H9 (cell line): ENCODE measurements around the gene DDX46. TPM values are rescaled to one million over a fixed set of nuclear protein-coding genes. Genes with fewer than 3 reads are reported as not detected.
A peak's percentile ranks its signal among the peaks of the same experiment; 100 is the strongest.

Source experiments
- DNase-seq: peaks from one replicate; pipeline ENCODE4 v3.0.0-alpha.2; 2017
- H2AFZ ChIP-seq: one replicate; pipeline ENCODE4 v1.6.1; 2013; ENCODE audit warnings: mild to moderate bottlenecking, low read length, control low read depth, moderate library complexity
- H2AK5ac ChIP-seq: 2 replicates; pipeline ENCODE4 v1.6.1; 2013; ENCODE audit warnings: low read length, control low read depth, mixed read lengths; ENCODE audit not compliant: insufficient read length
- H2BK120ac ChIP-seq: one replicate; pipeline ENCODE4 v1.6.1; 2013; ENCODE audit warnings: low read depth, mild to moderate bottlenecking, low read length, control low read depth, inconsistent platforms; ENCODE audit not compliant: poor library complexity, severe bottlenecking
- H2BK12ac ChIP-seq: 2 replicates; pipeline ENCODE4 v1.6.1; 2013; ENCODE audit warnings: low read length, control low read depth, mixed read lengths, low read depth; ENCODE audit not compliant: insufficient read length
- H2BK15ac ChIP-seq: 2 replicates; pipeline ENCODE4 v1.6.1; 2013; ENCODE audit warnings: low read depth, low read length, control low read depth
- H2BK20ac ChIP-seq: one replicate; pipeline ENCODE4 v1.6.1; 2013; ENCODE audit warnings: low read depth, mild to moderate bottlenecking, low read length, control low read depth, inconsistent platforms; ENCODE audit not compliant: poor library complexity, severe bottlenecking
- H2BK5ac ChIP-seq: 2 replicates; pipeline ENCODE4 v1.6.1; 2013; ENCODE audit warnings: low read length, control low read depth, mixed read lengths; ENCODE audit not compliant: insufficient read length
- H3K14ac ChIP-seq: 2 replicates; pipeline ENCODE4 v1.6.1; 2013; ENCODE audit warnings: low read length, control low read depth; ENCODE audit not compliant: insufficient read depth
- H3K18ac ChIP-seq: 2 replicates; pipeline ENCODE4 v1.6.1; 2013; ENCODE audit warnings: low read depth, mild to moderate bottlenecking, mixed read lengths, low read length, control low read depth; ENCODE audit not compliant: insufficient read length
- H3K23ac ChIP-seq: 2 replicates; pipeline ENCODE4 v1.6.1; 2013; ENCODE audit warnings: low read length, control low read depth, mixed read lengths, low read depth; ENCODE audit not compliant: insufficient read length
- H3K23me2 ChIP-seq: 2 replicates; pipeline ENCODE4 v1.6.1; 2013; ENCODE audit warnings: low read depth, mild to moderate bottlenecking, mixed read lengths, low read length, control low read depth; ENCODE audit not compliant: insufficient read length, poor library complexity, severe bottlenecking
- H3K27ac ChIP-seq: 2 replicates; pipeline ENCODE4 v1.5.1; 2013; ENCODE audit warnings: low read length, control low read depth, mixed read lengths, low read depth; ENCODE audit not compliant: insufficient read length
- H3K27me3 ChIP-seq: 2 replicates; pipeline ENCODE4 v1.6.1; 2013; ENCODE audit warnings: low read length, control low read depth, inconsistent platforms; ENCODE audit not compliant: insufficient read depth
- H3K4ac ChIP-seq: 2 replicates; pipeline ENCODE4 v1.6.1; 2013; ENCODE audit warnings: low read depth, mild to moderate bottlenecking, control low read depth, inconsistent platforms, low read length, moderate library complexity
- H3K4me1 ChIP-seq: 2 replicates; pipeline ENCODE4 v1.6.1; 2013; ENCODE audit warnings: low read length, control low read depth, inconsistent platforms; ENCODE audit not compliant: insufficient read depth
- H3K4me2 ChIP-seq: 2 replicates; pipeline ENCODE4 v1.6.1; 2013; ENCODE audit warnings: low read length, control low read depth, mixed read lengths; ENCODE audit not compliant: insufficient read length, insufficient read depth
- H3K56ac ChIP-seq: 2 replicates; pipeline ENCODE4 v1.6.1; 2013; ENCODE audit warnings: low read depth, mild to moderate bottlenecking, mixed read lengths, low read length, control low read depth; ENCODE audit not compliant: insufficient read length
- H3K79me1 ChIP-seq: 2 replicates; pipeline ENCODE4 v1.6.1; 2013; ENCODE audit warnings: low read depth, mild to moderate bottlenecking, moderate library complexity, low read length, control low read depth, inconsistent platforms; ENCODE audit not compliant: insufficient read depth, poor library complexity, severe bottlenecking
- H3K79me2 ChIP-seq: 2 replicates; pipeline ENCODE4 v1.6.1; 2013; ENCODE audit warnings: low read length, control low read depth, inconsistent platforms; ENCODE audit not compliant: insufficient read depth
- H3K9ac ChIP-seq: 2 replicates; pipeline ENCODE4 v1.6.1; 2013; ENCODE audit warnings: low read length, control low read depth, mixed read lengths; ENCODE audit not compliant: insufficient read length; ENCODE audit errors: extremely low read depth
- H3K9me3 ChIP-seq: one replicate; pipeline ENCODE4 v1.6.1; 2013; ENCODE audit warnings: low read depth, low read length, inconsistent platforms; ENCODE audit not compliant: control insufficient read depth
- H3T11ph ChIP-seq: one replicate; pipeline ENCODE4 v1.6.1; 2013; ENCODE audit warnings: mild to moderate bottlenecking, low read length, control low read depth, inconsistent platforms
- H4K20me1 ChIP-seq: one replicate; pipeline ENCODE4 v1.6.1; 2013; ENCODE audit not compliant: control insufficient read depth, insufficient read length, insufficient read depth
- H4K5ac ChIP-seq: 2 replicates; pipeline ENCODE4 v1.6.1; 2013; ENCODE audit warnings: low read depth, mild to moderate bottlenecking, mixed read lengths, low read length, control low read depth; ENCODE audit not compliant: insufficient read length
- H4K8ac ChIP-seq: replicated peaks from 2 replicates; pipeline ENCODE4 v1.6.1; 2013; ENCODE audit warnings: low read length, control low read depth, mixed read lengths, low read depth; ENCODE audit not compliant: insufficient read length
- H4K91ac ChIP-seq: 2 replicates; pipeline ENCODE4 v1.6.1; 2013; ENCODE audit warnings: low read depth, mild to moderate bottlenecking, moderate library complexity, mixed read lengths, low read length, control low read depth; ENCODE audit not compliant: insufficient read length
- H3K27ac Mint-ChIP-seq, 3 experiments: 2 replicates in 2 of 3; 3 replicates in 1 of 3; pipeline ENCODE4 v1.8.0; 2020 to 2021; ENCODE audit warnings: mixed read lengths in 3 of 3, mild to moderate bottlenecking in 1 of 3, moderate library complexity in 1 of 3
- H3K27me3 Mint-ChIP-seq: 2 replicates; pipeline ENCODE4 v1.8.0; 2021; ENCODE audit warnings: low read depth, mild to moderate bottlenecking, moderate library complexity, mixed read lengths
- H3K36me3 Mint-ChIP-seq, 3 experiments: 2 replicates in 2 of 3; 3 replicates in 1 of 3; pipeline ENCODE4 v1.8.0; 2020 to 2021; ENCODE audit warnings: low read depth in 3 of 3, mixed read lengths in 3 of 3; ENCODE audit not compliant: insufficient read depth in 1 of 3
- H3K4me1 Mint-ChIP-seq, 2 experiments: 2 replicates each; pipeline ENCODE4 v1.8.0; 2020; ENCODE audit warnings: mixed read lengths in 2 of 2
- H3K4me3 Mint-ChIP-seq, 2 experiments: 2 replicates in 1 of 2; 3 replicates in 1 of 2; pipeline ENCODE4 v1.8.0; 2020 to 2021; ENCODE audit warnings: mild to moderate bottlenecking in 2 of 2, mixed read lengths in 2 of 2, moderate library complexity in 1 of 2
- H3K9me3 Mint-ChIP-seq, 2 experiments: 2 replicates in 1 of 2; 3 replicates in 1 of 2; pipeline ENCODE4 v1.8.0; 2020; ENCODE audit warnings: mild to moderate bottlenecking in 2 of 2, mixed read lengths in 2 of 2, moderate library complexity in 1 of 2
- CTCF ChIP-seq: fragments of 200-600 bp; sonication (generic); conservative IDR thresholded peaks from 3 replicates; pipeline ENCODE4 v1.8.0; 2021; ENCODE audit warnings: antibody characterized with exemption, mild to moderate bottlenecking
- WGBS: extraction: QIAGEN DNeasy Blood & Tissue Kit; methylation state at CpG from one replicate; pipeline ENCODE4 v1.1.7; 2013; ENCODE audit warnings: missing lambda C conversion rate, low lambda C conversion rate, mixed read lengths; ENCODE audit not compliant: insufficient read length; ENCODE audit errors: extremely low coverage; 5-methylcytosine and 5-hydroxymethylcytosine counted together
- total RNA-seq: library from RNA; stranded (reverse); gene quantifications from 2 replicates; pipeline ENCODE4 v1.2.1, GENCODE V29; 2021

Gene DDX46
- total RNA-seq, 1 experiment from 2014 or later: 90.3 TPM

GRCh38 chr5:134844252-134844651, 85.7 kb downstream of the DDX46 start:
- no peak overlapping the region for H3K27ac ChIP-seq
- no peaks in the 10 kb centered on the region for H3K79me2 ChIP-seq
- no peak overlapping the region for H3K56ac ChIP-seq
- no peak overlapping the region for H2BK12ac ChIP-seq
- H2AFZ ChIP-seq: no peak overlapping the region
- no peaks in the 10 kb centered on the region for H3K79me1 ChIP-seq
- Mint-ChIP-seq H3K27ac (no peak overlapping the region), H3K9me3 (no peaks in the 10 kb centered on the region), H3K4me3 (peak overlapping the region in 1 of 2 experiments; percentile 88; a peak in 1 of 5 replicates), H3K36me3 (peaks cover 7 to 32% (median 18%) of the 10 kb centered on the region in 3 experiments; a peak in 6 of 7 replicates), H3K4me1 (peaks cover 15 to 18% of the 10 kb centered on the region in 2 experiments), H3K27me3 (no peaks in the 10 kb centered on the region)
- no peak overlapping the region for H2BK20ac ChIP-seq
- H2AK5ac ChIP-seq: no peak overlapping the region
- no peak for TF ChIP-seq CTCF
- no peak overlapping the region for H4K5ac ChIP-seq
- no peaks in the 10 kb centered on the region for H3K23me2 ChIP-seq
- no peak for DNase-seq
- H3K4me2 ChIP-seq: no peak overlapping the region
- no peak overlapping the region for H3T11ph ChIP-seq
- no peak overlapping the region for H2BK120ac ChIP-seq
- H3K23ac ChIP-seq: no peak overlapping the region
- H3K4me1 ChIP-seq: no peaks in the 10 kb centered on the region
- no peak overlapping the region for H3K18ac ChIP-seq
- H3K4ac ChIP-seq: no peak overlapping the region
- WGBS: no CpG with 5 or more reads among the region's 1 CpG
- H3K9ac ChIP-seq: no peak overlapping the region
- no peak overlapping the region for H4K91ac ChIP-seq
- H3K14ac ChIP-seq: no peak overlapping the region
- H4K8ac ChIP-seq: no peak overlapping the region
- no peak overlapping the region for H2BK5ac ChIP-seq
- H4K20me1 ChIP-seq: no peaks in the 10 kb centered on the region
- H3K27me3 ChIP-seq: no peaks in the 10 kb centered on the region
- H3K9me3 ChIP-seq: no peaks in the 10 kb centered on the region
- H2BK15ac ChIP-seq: no peak overlapping the region
